C4-2B (cell line): ENCODE measurements around the gene AURKAIP1.

Source experiments
- ZFX ChIP-seq: fragments of 450-650 bp; IDR thresholded peaks from 2 replicates; pipeline ENCODE4 v1.6.1; 2017
- TF ChIP-seq, protein P1 (sequence below): fragments of 450-650 bp; conservative IDR thresholded peaks from 2 replicates; pipeline ENCODE4 v1.5.1; 2017; ENCODE audit warnings: mild to moderate bottlenecking

DNA sequence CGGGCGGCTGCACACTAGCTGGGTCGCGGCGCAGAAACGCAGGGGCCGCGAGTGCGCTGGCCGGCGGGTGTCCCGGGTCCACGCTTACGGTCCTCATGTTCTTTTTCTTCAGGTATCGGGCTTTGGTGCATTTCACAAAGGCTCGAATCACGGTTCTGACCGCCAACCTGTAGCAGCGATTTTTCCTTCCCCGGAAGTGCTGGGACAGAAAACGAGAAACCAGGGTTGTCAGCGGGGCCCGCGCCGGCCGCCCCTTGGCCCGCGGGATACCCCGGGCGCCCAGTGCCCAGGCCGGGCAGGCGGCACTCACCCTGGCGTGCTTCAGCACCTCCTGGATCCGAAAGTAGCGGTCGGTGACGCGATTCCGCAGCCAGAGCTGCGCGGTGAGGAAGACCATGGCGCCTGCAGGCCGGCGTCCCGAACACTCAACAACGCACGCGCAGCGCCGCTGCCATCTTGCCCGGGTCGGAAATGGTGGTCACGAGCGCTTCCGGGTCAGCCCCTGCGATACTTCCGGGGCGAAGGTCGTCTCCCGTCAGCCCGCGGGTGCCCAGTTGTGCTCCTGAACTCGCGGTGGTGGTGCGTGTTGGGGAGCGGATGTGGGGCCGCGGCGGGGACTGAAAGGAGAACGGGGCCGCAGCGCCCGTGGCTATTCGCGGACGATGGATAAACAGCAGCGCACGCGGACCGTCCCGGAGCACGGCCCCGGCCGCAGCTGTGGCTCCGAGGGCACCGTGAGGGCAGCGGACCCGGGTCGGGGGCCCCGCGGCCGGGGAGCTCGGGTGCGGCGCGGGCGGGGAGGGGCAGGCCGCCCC, 32.0 kb upstream of the AURKAIP1 start, which contains the start of gene MRPL20:
- TF ChIP-seq, protein P1, sequence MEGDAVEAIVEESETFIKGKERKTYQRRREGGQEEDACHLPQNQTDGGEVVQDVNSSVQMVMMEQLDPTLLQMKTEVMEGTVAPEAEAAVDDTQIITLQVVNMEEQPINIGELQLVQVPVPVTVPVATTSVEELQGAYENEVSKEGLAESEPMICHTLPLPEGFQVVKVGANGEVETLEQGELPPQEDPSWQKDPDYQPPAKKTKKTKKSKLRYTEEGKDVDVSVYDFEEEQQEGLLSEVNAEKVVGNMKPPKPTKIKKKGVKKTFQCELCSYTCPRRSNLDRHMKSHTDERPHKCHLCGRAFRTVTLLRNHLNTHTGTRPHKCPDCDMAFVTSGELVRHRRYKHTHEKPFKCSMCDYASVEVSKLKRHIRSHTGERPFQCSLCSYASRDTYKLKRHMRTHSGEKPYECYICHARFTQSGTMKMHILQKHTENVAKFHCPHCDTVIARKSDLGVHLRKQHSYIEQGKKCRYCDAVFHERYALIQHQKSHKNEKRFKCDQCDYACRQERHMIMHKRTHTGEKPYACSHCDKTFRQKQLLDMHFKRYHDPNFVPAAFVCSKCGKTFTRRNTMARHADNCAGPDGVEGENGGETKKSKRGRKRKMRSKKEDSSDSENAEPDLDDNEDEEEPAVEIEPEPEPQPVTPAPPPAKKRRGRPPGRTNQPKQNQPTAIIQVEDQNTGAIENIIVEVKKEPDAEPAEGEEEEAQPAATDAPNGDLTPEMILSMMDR, result no peak
- peak; percentile 76 for TF ChIP-seq ZFX
